WTC11 (cell line): ENCODE measurements around the gene BMP8A. TPM values are rescaled to one million over a fixed set of nuclear protein-coding genes. Genes with fewer than 3 reads are reported as not detected.

Source experiments
- ATAC-seq: fragments of 200-7000 bp; cut with Tn5 transposase; 2 replicates; pipeline ENCODE4 v1.10.0; 2021; ENCODE audit warnings: mild to moderate bottlenecking, moderate library complexity
- CTCF ChIA-PET: fragments of 300-600 bp; sonication (Branson Sonifier 250); formaldehyde crosslinking; loops from one replicate; lab custom pipeline; 2021; ENCODE audit warnings: antibody characterized with exemption; lab: Charles Lee
- POLR2A ChIA-PET: fragments of 350-600 bp; sonication (Branson Sonifier 250); formaldehyde crosslinking; loops from one replicate; lab custom pipeline; 2021; ENCODE audit warnings: antibody characterized with exemption; lab: Charles Lee
- DNase-seq: peaks from one replicate; pipeline ENCODE4 v3.0.0; 2021; ENCODE audit warnings: low spot score
- H3K27ac Mint-ChIP-seq: 2 replicates; pipeline ENCODE4 v1.8.0; 2021; ENCODE audit warnings: mixed read lengths
- H3K27me3 Mint-ChIP-seq: 2 replicates; pipeline ENCODE4 v1.8.0; 2021; ENCODE audit warnings: low read depth, mild to moderate bottlenecking, moderate library complexity, mixed read lengths
- H3K36me3 Mint-ChIP-seq: 2 replicates; pipeline ENCODE4 v1.8.0; 2021; ENCODE audit warnings: mixed read lengths
- H3K4me1 Mint-ChIP-seq: 2 replicates; pipeline ENCODE4 v1.8.0; 2022; ENCODE audit warnings: mixed read lengths
- H3K4me3 Mint-ChIP-seq: 2 replicates; pipeline ENCODE4 v1.8.0; 2021; ENCODE audit warnings: mild to moderate bottlenecking, moderate library complexity, mixed read lengths
- H3K9me3 Mint-ChIP-seq: 2 replicates; pipeline ENCODE4 v1.8.0; 2021; ENCODE audit warnings: mixed read lengths
- CDX4 ChIP-seq: fragments of 250-450 bp; sonication (Bioruptor Pico); IDR thresholded peaks from 2 replicates; pipeline ENCODE4 v1.9.0; 2021; ENCODE audit warnings: moderate library complexity, mild to moderate bottlenecking, inconsistent platforms, borderline replicate concordance
- CREM ChIP-seq: sonication (generic); formaldehyde crosslinking; IDR thresholded peaks from 2 replicates; pipeline ENCODE4 v1.8.1; 2022; ENCODE audit warnings: mild to moderate bottlenecking, missing genetic modification reagents, moderate library complexity
- ELF4 ChIP-seq: sonication (generic); formaldehyde crosslinking; IDR thresholded peaks from 2 replicates; pipeline ENCODE4 v1.8.1; 2022; ENCODE audit warnings: low read depth, mild to moderate bottlenecking, moderate library complexity, missing genetic modification reagents
- ETV6 ChIP-seq: sonication (generic); formaldehyde crosslinking; IDR thresholded peaks from 2 replicates; pipeline ENCODE4 v1.8.1; 2022; ENCODE audit warnings: mild to moderate bottlenecking, missing genetic modification reagents
- MLX ChIP-seq: sonication (generic); formaldehyde crosslinking; IDR thresholded peaks from 2 replicates; pipeline ENCODE4 v1.8.1; 2023; ENCODE audit warnings: mild to moderate bottlenecking, missing genetic modification reagents, moderate library complexity
- MXD4 ChIP-seq: fragments of 250-450 bp; sonication (Bioruptor Pico); IDR thresholded peaks from 2 replicates; pipeline ENCODE4 v1.8.0; 2021; ENCODE audit warnings: mild to moderate bottlenecking, moderate library complexity, borderline replicate concordance
- NFE2L1 ChIP-seq: sonication (generic); formaldehyde crosslinking; IDR thresholded peaks from 2 replicates; pipeline ENCODE4 v1.8.1; 2023; ENCODE audit warnings: missing genetic modification reagents
- RELA ChIP-seq: sonication (generic); formaldehyde crosslinking; IDR thresholded peaks from 2 replicates; pipeline ENCODE4 v1.8.1; 2022; ENCODE audit warnings: missing genetic modification reagents, mild to moderate bottlenecking, borderline replicate concordance
- SMAD3 ChIP-seq: sonication (generic); formaldehyde crosslinking; IDR thresholded peaks from 2 replicates; pipeline ENCODE4 v1.8.0; 2022; ENCODE audit warnings: missing genetic modification reagents, mild to moderate bottlenecking, borderline replicate concordance
- STAT6 ChIP-seq: sonication (generic); formaldehyde crosslinking; conservative IDR thresholded peaks from 2 replicates; pipeline ENCODE4 v1.8.1; 2023; ENCODE audit warnings: mild to moderate bottlenecking, low read depth, missing genetic modification reagents, moderate library complexity
- TEAD1 ChIP-seq: sonication (generic); formaldehyde crosslinking; IDR thresholded peaks from 2 replicates; pipeline ENCODE4 v1.8.0; 2022; ENCODE audit warnings: mild to moderate bottlenecking, missing genetic modification reagents
- TEAD4 ChIP-seq: sonication (generic); formaldehyde crosslinking; IDR thresholded peaks from 2 replicates; pipeline ENCODE4 v1.8.0; 2022; ENCODE audit warnings: mild to moderate bottlenecking, missing genetic modification reagents
- TP53 ChIP-seq: sonication (generic); formaldehyde crosslinking; IDR thresholded peaks from 2 replicates; pipeline ENCODE4 v1.8.1; 2023; ENCODE audit warnings: mild to moderate bottlenecking, missing genetic modification reagents
- ZNF121 ChIP-seq: sonication (generic); formaldehyde crosslinking; IDR thresholded peaks from 2 replicates; pipeline ENCODE4 v1.8.0; 2023; ENCODE audit warnings: missing genetic modification reagents
- ZNF317 ChIP-seq: sonication (generic); formaldehyde crosslinking; IDR thresholded peaks from 2 replicates; pipeline ENCODE4 v1.8.1; 2023; ENCODE audit warnings: low read depth, mild to moderate bottlenecking, moderate library complexity, missing genetic modification reagents, borderline replicate concordance
- ZNF425 ChIP-seq: fragments of 250-450 bp; sonication (Bioruptor Pico); conservative IDR thresholded peaks from 2 replicates; pipeline ENCODE4 v1.9.0; 2021; ENCODE audit warnings: mild to moderate bottlenecking
- ZNF512 ChIP-seq: sonication (generic); formaldehyde crosslinking; IDR thresholded peaks from 2 replicates; pipeline ENCODE4 v1.8.1; 2022; ENCODE audit warnings: missing genetic modification reagents, borderline replicate concordance
- ZNF532 ChIP-seq: fragments of 250-450 bp; sonication (Bioruptor Pico); IDR thresholded peaks from 2 replicates; pipeline ENCODE4 v1.9.0; 2021; ENCODE audit warnings: mild to moderate bottlenecking, borderline replicate concordance
- total RNA-seq: library from RNA; stranded (reverse); gene quantifications from 3 replicates; pipeline ENCODE4 v1.2.3, GENCODE V29; 2021
- TF ChIP-seq, protein P1 (sequence below): sonication (generic); formaldehyde crosslinking; IDR thresholded peaks from 2 replicates; pipeline ENCODE4 v1.8.0; 2023; ENCODE audit warnings: missing genetic modification reagents, mild to moderate bottlenecking, borderline replicate concordance

The BMP8A gene
- total RNA-seq, 1 experiment from 2014 or later, result 0.94 TPM

GRCh38 chr1:39478126-39478915, 13.1 kb upstream of the BMP8A start (continued):
- TF ChIP-seq, protein P1, sequence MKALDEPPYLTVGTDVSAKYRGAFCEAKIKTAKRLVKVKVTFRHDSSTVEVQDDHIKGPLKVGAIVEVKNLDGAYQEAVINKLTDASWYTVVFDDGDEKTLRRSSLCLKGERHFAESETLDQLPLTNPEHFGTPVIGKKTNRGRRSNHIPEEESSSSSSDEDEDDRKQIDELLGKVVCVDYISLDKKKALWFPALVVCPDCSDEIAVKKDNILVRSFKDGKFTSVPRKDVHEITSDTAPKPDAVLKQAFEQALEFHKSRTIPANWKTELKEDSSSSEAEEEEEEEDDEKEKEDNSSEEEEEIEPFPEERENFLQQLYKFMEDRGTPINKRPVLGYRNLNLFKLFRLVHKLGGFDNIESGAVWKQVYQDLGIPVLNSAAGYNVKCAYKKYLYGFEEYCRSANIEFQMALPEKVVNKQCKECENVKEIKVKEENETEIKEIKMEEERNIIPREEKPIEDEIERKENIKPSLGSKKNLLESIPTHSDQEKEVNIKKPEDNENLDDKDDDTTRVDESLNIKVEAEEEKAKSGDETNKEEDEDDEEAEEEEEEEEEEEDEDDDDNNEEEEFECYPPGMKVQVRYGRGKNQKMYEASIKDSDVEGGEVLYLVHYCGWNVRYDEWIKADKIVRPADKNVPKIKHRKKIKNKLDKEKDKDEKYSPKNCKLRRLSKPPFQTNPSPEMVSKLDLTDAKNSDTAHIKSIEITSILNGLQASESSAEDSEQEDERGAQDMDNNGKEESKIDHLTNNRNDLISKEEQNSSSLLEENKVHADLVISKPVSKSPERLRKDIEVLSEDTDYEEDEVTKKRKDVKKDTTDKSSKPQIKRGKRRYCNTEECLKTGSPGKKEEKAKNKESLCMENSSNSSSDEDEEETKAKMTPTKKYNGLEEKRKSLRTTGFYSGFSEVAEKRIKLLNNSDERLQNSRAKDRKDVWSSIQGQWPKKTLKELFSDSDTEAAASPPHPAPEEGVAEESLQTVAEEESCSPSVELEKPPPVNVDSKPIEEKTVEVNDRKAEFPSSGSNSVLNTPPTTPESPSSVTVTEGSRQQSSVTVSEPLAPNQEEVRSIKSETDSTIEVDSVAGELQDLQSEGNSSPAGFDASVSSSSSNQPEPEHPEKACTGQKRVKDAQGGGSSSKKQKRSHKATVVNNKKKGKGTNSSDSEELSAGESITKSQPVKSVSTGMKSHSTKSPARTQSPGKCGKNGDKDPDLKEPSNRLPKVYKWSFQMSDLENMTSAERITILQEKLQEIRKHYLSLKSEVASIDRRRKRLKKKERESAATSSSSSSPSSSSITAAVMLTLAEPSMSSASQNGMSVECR (CRISPR knock-in tag), result no peak
- TF ChIP-seq SMAD3 (CRISPR knock-in tag) (no peak), MLX (CRISPR knock-in tag) (no peak), CREM (CRISPR knock-in tag) (no peak), MXD4 (no peak), TEAD1 (no peak), ZNF532 (CRISPR knock-in tag) (no peak), ZNF121 (no peak), STAT6 (CRISPR knock-in tag) (no peak), ETV6 (CRISPR knock-in tag) (no peak), NFE2L1 (CRISPR knock-in tag) (no peak)

GRCh38 chr1:39481289-39481688, 10.1 kb upstream of the BMP8A start:
- Mint-ChIP-seq H3K9me3 (no peaks in the 10 kb centered on the region), H3K36me3 (peaks cover 62% of the 10 kb centered on the region), H3K4me1 (no peaks in the 10 kb centered on the region), H3K27ac (no peak overlapping the region), H3K27me3 (no peaks in the 10 kb centered on the region), H3K4me3 (no peak overlapping the region)
- ChIA-PET POLR2A (no interaction called here), CTCF (interaction anchor here (2.0 kb wide), 1 partner anchor 57 kb away, joined by 8 read pairs; no protein-coding TSS in a partner anchor)
- no peak for ATAC-seq
- DNase-seq, result no peak
- TF ChIP-seq ELF4 (CRISPR knock-in tag) (no peak), CDX4 (CRISPR knock-in tag) (no peak), TEAD4 (CRISPR knock-in tag) (no peak), TP53 (CRISPR knock-in tag) (no peak), ZNF317 (no peak), ZNF512 (no peak), ZNF425 (CRISPR knock-in tag) (no peak), RELA (CRISPR knock-in tag) (no peak)
